Panc1 (cell line): ENCODE data around the gene HLA-F. TPM values are rescaled to one million over a fixed set of nuclear protein-coding genes. Genes with fewer than 3 reads are reported as not detected.

Source experiments
- ATAC-seq: fragments of 200-7000 bp; cut with Tn5 transposase; 2 replicates; pipeline ENCODE4 v1.9.1; 2020; ENCODE audit warnings: mild to moderate bottlenecking, moderate library complexity
- BruUV-seq: library from RNA; stranded (reverse); fragments of 400-500 nt; replicated peaks from 2 replicates; lab custom pipeline; 2021; lab: Mats Ljungman, UMichigan
- CTCF ChIA-PET: fragments of 300-600 bp; sonication (Branson Sonifier 250); formaldehyde crosslinking; loops from one replicate; lab custom pipeline; 2022; ENCODE audit warnings: antibody characterized with exemption; lab: Charles Lee
- POLR2A ChIA-PET: fragments of 300-600 bp; sonication (Branson Sonifier 250); formaldehyde crosslinking; loops from one replicate; lab custom pipeline; 2022; ENCODE audit warnings: antibody characterized with exemption; lab: Charles Lee
- DNase-seq: peaks from one replicate; pipeline ENCODE4 v3.0.0-alpha.2; 2010; ENCODE audit warnings: low read depth, low spot score
- H3K27ac ChIP-seq: 2 replicates; pipeline ENCODE4 v1.5.1; 2011; ENCODE audit warnings: mild to moderate bottlenecking, low read length, inconsistent platforms
- H3K27me3 ChIP-seq: fragments of 200-500 bp; sonication (Bioruptor generic); 2 replicates; pipeline ENCODE4 v1.6.0; 2014; ENCODE audit warnings: low read length, inconsistent platforms; ENCODE audit not compliant: control insufficient read depth, insufficient read depth
- H3K36me3 ChIP-seq: fragments of 200-500 bp; sonication (Bioruptor generic); 2 replicates; pipeline ENCODE4 v1.5.1; 2014; ENCODE audit warnings: inconsistent platforms, mild to moderate bottlenecking, low read length, moderate library complexity; ENCODE audit not compliant: control insufficient read depth, insufficient read depth
- H3K4me1 ChIP-seq: 2 replicates; pipeline ENCODE4 v1.5.1; 2011; ENCODE audit warnings: inconsistent platforms, mild to moderate bottlenecking, low read length, moderate library complexity; ENCODE audit not compliant: control insufficient read depth, insufficient read depth
- H3K4me3 ChIP-seq, 2 experiments: 2 replicates each; pipeline ENCODE4 v1.5.1; 2011 to 2012; ENCODE audit warnings: low read depth in 2 of 2, low read length in 2 of 2, mild to moderate bottlenecking in 2 of 2, inconsistent platforms in 1 of 2, moderate library complexity in 1 of 2
- H3K9me3 ChIP-seq: fragments of 200-500 bp; sonication (Bioruptor generic); 2 replicates; pipeline ENCODE4 v1.5.1; 2014; ENCODE audit warnings: low read depth, mild to moderate bottlenecking, inconsistent platforms, low read length, moderate library complexity; ENCODE audit not compliant: control insufficient read depth, insufficient read depth
- POLR2AphosphoS5 ChIP-seq: IDR thresholded peaks from 2 replicates; pipeline ENCODE4 v1.6.1; 2012; ENCODE audit warnings: mild to moderate bottlenecking, low read depth, low read length, moderate library complexity
- SIN3A ChIP-seq: IDR thresholded peaks from 2 replicates; pipeline ENCODE4 v1.6.1; 2012; ENCODE audit warnings: low read depth, mild to moderate bottlenecking, low read length, moderate library complexity, borderline replicate concordance; ENCODE audit not compliant: insufficient read depth
- TCF7L2 ChIP-seq: IDR thresholded peaks from 2 replicates; pipeline ENCODE4 v1.6.1; 2011; ENCODE audit warnings: mild to moderate bottlenecking, low read depth, low read length, inconsistent platforms
- in situ Hi-C: cut with HindIII; loops from 2 replicates; pipeline ENCODE4 v1.10.0; 2016; ENCODE audit warnings: low sequenced_read_pairs, low pct_unique_long_range_greater_than_20kb
- intact Hi-C: fragments of 100-400 bp; cut with micrococcal nuclease; formaldehyde crosslinking; loops from one replicate; pipeline ENCODE4 v1.10.0; 2022; ENCODE audit not compliant: unreplicated experiment
- total RNA-seq: library from RNA; stranded (reverse); gene quantifications from one replicate; pipeline ENCODE4 v1.2.1, GENCODE V29; 2021; ENCODE audit not compliant: unreplicated experiment
- TF ChIP-seq, protein P1 (sequence below): fragments of 450-650 bp; IDR thresholded peaks from 2 replicates; pipeline ENCODE4 v1.5.1; 2017; ENCODE audit warnings: mild to moderate bottlenecking
- TF ChIP-seq, protein P2 (sequence below), 2 experiments: IDR thresholded peaks; 2 replicates each; pipeline ENCODE4 v1.6.1; 2011 to 2012; ENCODE audit warnings: low read depth in 2 of 2, control low read depth in 1 of 2, low read length in 1 of 2, mild to moderate bottlenecking in 1 of 2, moderate library complexity in 1 of 2; ENCODE audit not compliant: insufficient read depth in 1 of 2

Gene HLA-F
- total RNA-seq, 1 experiment from 2014 or later, result 7.5 TPM

GRCh38 chr6:29675561-29675960 is 47.7 kb upstream of the HLA-F start:
- intact Hi-C loops, result no loop called here
- no peaks in the 10 kb centered on the region; the same call in 1 of the 2 replicates for H3K4me1 ChIP-seq
- no peaks in the 10 kb centered on the region for H3K36me3 ChIP-seq
- no peaks in the 10 kb centered on the region for H3K9me3 ChIP-seq
- TF ChIP-seq POLR2AphosphoS5 (no peak), SIN3A (no peak), TCF7L2 (no peak)
- TF ChIP-seq, protein P1, sequence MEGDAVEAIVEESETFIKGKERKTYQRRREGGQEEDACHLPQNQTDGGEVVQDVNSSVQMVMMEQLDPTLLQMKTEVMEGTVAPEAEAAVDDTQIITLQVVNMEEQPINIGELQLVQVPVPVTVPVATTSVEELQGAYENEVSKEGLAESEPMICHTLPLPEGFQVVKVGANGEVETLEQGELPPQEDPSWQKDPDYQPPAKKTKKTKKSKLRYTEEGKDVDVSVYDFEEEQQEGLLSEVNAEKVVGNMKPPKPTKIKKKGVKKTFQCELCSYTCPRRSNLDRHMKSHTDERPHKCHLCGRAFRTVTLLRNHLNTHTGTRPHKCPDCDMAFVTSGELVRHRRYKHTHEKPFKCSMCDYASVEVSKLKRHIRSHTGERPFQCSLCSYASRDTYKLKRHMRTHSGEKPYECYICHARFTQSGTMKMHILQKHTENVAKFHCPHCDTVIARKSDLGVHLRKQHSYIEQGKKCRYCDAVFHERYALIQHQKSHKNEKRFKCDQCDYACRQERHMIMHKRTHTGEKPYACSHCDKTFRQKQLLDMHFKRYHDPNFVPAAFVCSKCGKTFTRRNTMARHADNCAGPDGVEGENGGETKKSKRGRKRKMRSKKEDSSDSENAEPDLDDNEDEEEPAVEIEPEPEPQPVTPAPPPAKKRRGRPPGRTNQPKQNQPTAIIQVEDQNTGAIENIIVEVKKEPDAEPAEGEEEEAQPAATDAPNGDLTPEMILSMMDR, result no peak
- TF ChIP-seq, protein P2, sequence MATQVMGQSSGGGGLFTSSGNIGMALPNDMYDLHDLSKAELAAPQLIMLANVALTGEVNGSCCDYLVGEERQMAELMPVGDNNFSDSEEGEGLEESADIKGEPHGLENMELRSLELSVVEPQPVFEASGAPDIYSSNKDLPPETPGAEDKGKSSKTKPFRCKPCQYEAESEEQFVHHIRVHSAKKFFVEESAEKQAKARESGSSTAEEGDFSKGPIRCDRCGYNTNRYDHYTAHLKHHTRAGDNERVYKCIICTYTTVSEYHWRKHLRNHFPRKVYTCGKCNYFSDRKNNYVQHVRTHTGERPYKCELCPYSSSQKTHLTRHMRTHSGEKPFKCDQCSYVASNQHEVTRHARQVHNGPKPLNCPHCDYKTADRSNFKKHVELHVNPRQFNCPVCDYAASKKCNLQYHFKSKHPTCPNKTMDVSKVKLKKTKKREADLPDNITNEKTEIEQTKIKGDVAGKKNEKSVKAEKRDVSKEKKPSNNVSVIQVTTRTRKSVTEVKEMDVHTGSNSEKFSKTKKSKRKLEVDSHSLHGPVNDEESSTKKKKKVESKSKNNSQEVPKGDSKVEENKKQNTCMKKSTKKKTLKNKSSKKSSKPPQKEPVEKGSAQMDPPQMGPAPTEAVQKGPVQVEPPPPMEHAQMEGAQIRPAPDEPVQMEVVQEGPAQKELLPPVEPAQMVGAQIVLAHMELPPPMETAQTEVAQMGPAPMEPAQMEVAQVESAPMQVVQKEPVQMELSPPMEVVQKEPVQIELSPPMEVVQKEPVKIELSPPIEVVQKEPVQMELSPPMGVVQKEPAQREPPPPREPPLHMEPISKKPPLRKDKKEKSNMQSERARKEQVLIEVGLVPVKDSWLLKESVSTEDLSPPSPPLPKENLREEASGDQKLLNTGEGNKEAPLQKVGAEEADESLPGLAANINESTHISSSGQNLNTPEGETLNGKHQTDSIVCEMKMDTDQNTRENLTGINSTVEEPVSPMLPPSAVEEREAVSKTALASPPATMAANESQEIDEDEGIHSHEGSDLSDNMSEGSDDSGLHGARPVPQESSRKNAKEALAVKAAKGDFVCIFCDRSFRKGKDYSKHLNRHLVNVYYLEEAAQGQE (IDR thresholded peaks at IDR 0.05; ENCODE audit: insufficient read depth in 1 of 2, low read depth in 2 of 2, low read length in 1 of 2), result no peak
- ChIA-PET CTCF (interaction anchor here (0.6 to 1.2 kb wide), 2 partner anchors 22 to 138 kb away, joined by 3 to 7 read pairs; no protein-coding TSS in a partner anchor), POLR2A (no interaction called here)
- in situ Hi-C loops, result no loop called here
- H3K27ac ChIP-seq, result no peak overlapping the region
- no peak overlapping the region for H3K4me3 ChIP-seq
- peaks cover 4% of the 10 kb centered on the region; the same call in 1 of the 2 replicates for H3K27me3 ChIP-seq
- BruUV-seq, result no TSS peak
- DNase-seq (no peak), ATAC-seq (no peak)

DNA sequence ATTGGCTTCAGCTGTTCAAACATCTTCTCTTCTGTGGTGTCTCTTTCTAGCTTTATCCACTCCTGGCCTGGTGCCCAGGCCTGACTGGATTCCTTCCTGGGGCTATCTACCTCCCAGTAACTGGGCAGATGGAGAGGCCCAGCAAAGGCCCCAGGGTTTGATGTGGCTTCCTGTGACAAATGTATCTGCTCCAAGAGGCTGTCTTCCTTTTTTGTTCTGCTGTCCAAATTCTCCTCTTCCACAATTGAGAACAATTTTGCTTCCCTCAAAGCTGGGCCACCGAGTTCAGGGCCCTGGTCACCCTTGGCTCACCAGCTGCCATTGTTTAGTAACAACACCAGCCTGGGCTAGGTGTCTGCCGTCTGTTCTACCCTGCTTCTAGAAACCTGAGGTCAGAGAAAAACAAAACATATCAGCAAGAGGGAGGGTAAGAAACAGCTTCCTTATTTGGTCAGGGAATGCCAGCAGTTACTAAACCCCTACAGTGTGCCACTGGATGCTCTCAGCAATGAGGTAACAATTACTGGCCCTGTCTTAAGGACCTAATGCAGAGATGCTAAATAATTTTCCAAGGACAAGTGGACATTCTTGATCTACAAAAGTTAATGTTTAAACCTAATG is 46.1 kb upstream of the HLA-F start:
- H3K27ac ChIP-seq, result no peak overlapping the region
- in situ Hi-C loops, result no loop called here
- POLR2A ChIA-PET, result interaction anchor here (0.7 kb wide), 1 partner anchor 413 kb away, joined by 3 read pairs; no protein-coding TSS in a partner anchor

More for the DNA sequence above, 46.1 kb upstream of the HLA-F start:
- H3K4me3 ChIP-seq, result no peak overlapping the region
- no peaks in the 10 kb centered on the region for H3K27me3 ChIP-seq
- no peaks in the 10 kb centered on the region for H3K36me3 ChIP-seq
- intact Hi-C loops, result no loop called here
- no peaks in the 10 kb centered on the region for H3K4me1 ChIP-seq
- no peak for ATAC-seq
- no TSS peak for BruUV-seq
- DNase-seq, result no peak
- TF ChIP-seq, protein P2 (IDR thresholded peaks at IDR 0.05; ENCODE audit: insufficient read depth in 1 of 2, low read depth in 2 of 2, low read length in 1 of 2), result no peak
- no peak for TF ChIP-seq POLR2AphosphoS5
- TF ChIP-seq SIN3A, result no peak
- TF ChIP-seq TCF7L2, result no peak
- TF ChIP-seq, protein P1, result no peak
- CTCF ChIA-PET, result interaction anchor here (1.1 kb wide), 1 partner anchor 25 kb away, joined by 3 read pairs; no protein-coding TSS in a partner anchor
- H3K9me3 ChIP-seq, result no peaks in the 10 kb centered on the region
